Esophagus squamous epithelium (tissue), 5 donors: Measurements from ENCODE around the gene LIME1. TPM values are rescaled to one million over a fixed set of nuclear protein-coding genes. Genes with fewer than 3 reads are reported as not detected.

Experiments used
- DNase-seq: peaks from one replicate; lab custom pipeline; 2025; lab: John Stamatoyannopoulos, UW
- H3K27ac ChIP-seq, 4 donors: fragments of 200-600 bp; sonication (generic); one replicate each; pipeline ENCODE4 v1.5.1; 2016 to 2019; ENCODE audit warnings: mild to moderate bottlenecking in 1 of 4
- H3K27me3 ChIP-seq, 4 donors: fragments of 200-600 bp; sonication (generic); 1 replicate in 3 of 4; 2 replicates in 1 of 4; pipeline versions ENCODE4 v1.5.1 to v1.6.0; 2017 to 2021; ENCODE audit warnings: antibody characterized with exemption in 1 of 4
- H3K36me3 ChIP-seq, 3 donors: fragments of 200-600 bp; sonication (generic); one replicate each; pipeline ENCODE4 v1.5.1; 2016 to 2019
- H3K4me1 ChIP-seq, 3 donors: fragments of 200-600 bp; sonication (generic); one replicate each; pipeline ENCODE4 v1.5.1; 2017 to 2019
- H3K4me3 ChIP-seq, 4 donors: fragments of 200-600 bp; sonication (generic); 1 replicate in 3 of 4; 2 replicates in 1 of 4; pipeline ENCODE4 v1.5.1; 2016 to 2019; ENCODE audit warnings: mild to moderate bottlenecking in 2 of 4, moderate library complexity in 1 of 4
- H3K9me3 ChIP-seq, 3 donors: fragments of 200-600 bp; sonication (generic); one replicate each; pipeline ENCODE4 v1.5.1; 2016 to 2019
- CTCF ChIP-seq, 6 experiments: fragments of 450-650 bp in 4 of 6; fragments of 200-600 bp in 2 of 6; sonication (generic) in 2 of 6; IDR thresholded peaks; one replicate each; pipeline ENCODE4 v1.5.1; 2016 to 2019; ENCODE audit warnings: antibody characterized with exemption in 6 of 6, mild to moderate bottlenecking in 4 of 6, moderate library complexity in 4 of 6
- POLR2A ChIP-seq, 4 donors: fragments of 450-650 bp; IDR thresholded peaks; one replicate each; pipeline ENCODE4 v1.6.1; 2017; ENCODE audit warnings: antibody characterized with exemption in 4 of 4, mild to moderate bottlenecking in 4 of 4, moderate library complexity in 3 of 4
- WGBS, 2 donors: methylation state at CpG; one replicate each; pipeline ENCODE4 v1.1.5; 2018; 5-methylcytosine and 5-hydroxymethylcytosine counted together
- intact Hi-C: fragments of 100-400 bp; cut with DNase I; formaldehyde crosslinking; loops from one replicate; pipeline ENCODE4 v1.15.0; 2022
- total RNA-seq, 4 donors: library from RNA; depleted of rRNA; stranded (reverse); fragments of >200 nt; gene quantifications; one replicate each; pipeline ENCODE4 v1.1.0, GENCODE V29; 2016
- donor health status: DM: yes; HTN: yes; CAD: no.

The LIME1 gene
- total RNA-seq, 4 donors from 2014 or later, result 10.9 to 22.3 (median 14.4) TPM

GRCh38 chr20:63745961-63746731 lies 9.7 kb downstream of the LIME1 start:
- TF ChIP-seq CTCF (IDR thresholded peaks at IDR 0.05) (no peak), POLR2A (IDR thresholded peaks at IDR 0.05) (no peak)
- Histone ChIP-seq H3K9me3 (no peaks in the 10 kb centered on the region), H3K4me1 (peaks cover 10 to 19% (median 11%) of the 10 kb centered on the region in 3 donors), H3K27me3 (no peaks in the 10 kb centered on the region), H3K27ac (no peak overlapping the region), H3K4me3 (no peak overlapping the region), H3K36me3 (peaks cover 4 to 39% (median 15%) of the 10 kb centered on the region in 3 donors)
- DNase-seq, result no peak
- WGBS, 2 donors, result 79 to 85% methylated on average over 12 of the region's 26 CpGs
- intact Hi-C loops, result no loop called here

GRCh38 chr20:63746751-63747315 lies 10.4 kb downstream of the LIME1 start:
- H3K36me3 ChIP-seq, result peaks cover 4 to 34% (median 15%) of the 10 kb centered on the region in 3 donors
- 90 to 94% methylated on average over 16 to 29 of the region's 47 CpGs for WGBS, 2 donors
- no peak for DNase-seq
- H3K4me1 ChIP-seq, result peaks cover 3 to 13% (median 4%) of the 10 kb centered on the region in 3 donors
- H3K27me3 ChIP-seq, result no peaks in the 10 kb centered on the region
- H3K27ac ChIP-seq, result no peak overlapping the region
- TF ChIP-seq POLR2A (IDR thresholded peaks at IDR 0.05) (no peak), CTCF (IDR thresholded peaks at IDR 0.05) (no peak)
- H3K4me3 ChIP-seq, result no peak overlapping the region
- H3K9me3 ChIP-seq, result no peaks in the 10 kb centered on the region
- intact Hi-C loops, result no loop called here

GRCh38 chr20:63747622-63748069 lies 11.2 kb downstream of the LIME1 start:
- 17 to 100% methylated on average over 1 of the region's 13 CpGs for WGBS, 2 donors
- Histone ChIP-seq H3K36me3 (peaks cover 4 to 26% (median 8%) of the 10 kb centered on the region in 3 donors), H3K27ac (no peak overlapping the region), H3K27me3 (no peaks in the 10 kb centered on the region), H3K4me3 (no peak overlapping the region), H3K9me3 (no peaks in the 10 kb centered on the region), H3K4me1 (peaks cover 0 to 4% (median 0%) of the 10 kb centered on the region in 3 donors)
- DNase-seq, result no peak
- TF ChIP-seq POLR2A (IDR thresholded peaks at IDR 0.05) (no peak), CTCF (IDR thresholded peaks at IDR 0.05) (no peak)
- intact Hi-C loops, result no loop called here

- DNase-seq, result no peak
- Histone ChIP-seq H3K27me3 (no peaks in the 10 kb centered on the region), H3K4me1 (no peaks in the 10 kb centered on the region), H3K9me3 (no peaks in the 10 kb centered on the region), H3K36me3 (peaks cover 1 to 19% (median 4%) of the 10 kb centered on the region in 3 donors), H3K4me3 (no peak overlapping the region), H3K27ac (no peak overlapping the region)
- TF ChIP-seq CTCF (IDR thresholded peaks at IDR 0.05), result no peak
- WGBS, 2 donors, result 78% methylated on average over 6 of the region's 20 CpGs; no CpG with 5 or more reads in 1 of the 2 donors
- intact Hi-C loops, result no loop called here
These were observed 11.8 kb downstream of the LIME1 start for GRCh38 chr20:63748070-63748933.
